Measurements from ENCODE around the gene CELSR1.

Gene CELSR1

GRCh38 chr22:46465793-46466192 is 71.6 kb downstream of the CELSR1 start (continued):
- TF ChIP-seq TSHZ2 (CRISPR knock-in tag; IDR thresholded peaks at IDR 0.05) (no peak), ESRRG (CRISPR knock-in tag; IDR thresholded peaks at IDR 0.05) (no peak), ZNF565 (CRISPR knock-in tag; conservative IDR thresholded peaks at IDR 0.05; ENCODE audit: low read depth) (no peak), TCF4 (CRISPR knock-in tag; IDR thresholded peaks at IDR 0.05; ENCODE audit: borderline replicate concordance) (no peak), ZNF70 (CRISPR knock-in tag; IDR thresholded peaks at IDR 0.05) (no peak)

GRCh38 chr22:46465345-46465720 is 72.1 kb downstream of the CELSR1 start:
- TF ChIP-seq ZNF70 (CRISPR knock-in tag; IDR thresholded peaks at IDR 0.05) (no peak), BACH2 (CRISPR knock-in tag; IDR thresholded peaks at IDR 0.05; ENCODE audit: borderline replicate concordance) (no peak), ESRRG (CRISPR knock-in tag; IDR thresholded peaks at IDR 0.05) (no peak), GLIS3 (CRISPR knock-in tag; IDR thresholded peaks at IDR 0.05) (no peak), ZC3H10 (CRISPR knock-in tag; IDR thresholded peaks at IDR 0.05) (no peak), OSR1 (CRISPR knock-in tag; IDR thresholded peaks at IDR 0.05) (no peak), ARNTL (CRISPR knock-in tag; IDR thresholded peaks at IDR 0.05; ENCODE audit: borderline replicate concordance, low read depth) (no peak), CREB5 (CRISPR knock-in tag; IDR thresholded peaks at IDR 0.05; ENCODE audit: low read depth) (no peak), ISL1 (CRISPR knock-in tag; IDR thresholded peaks at IDR 0.05) (no peak)
- ATAC-seq = no peak

GRCh38 chr22:46464701-46465344 is 72.6 kb downstream of the CELSR1 start:
- TF ChIP-seq TOX (CRISPR knock-in tag; IDR thresholded peaks at IDR 0.05; ENCODE audit: borderline replicate concordance) = no peak
- no peak for TF ChIP-seq ZNF70 (CRISPR knock-in tag; IDR thresholded peaks at IDR 0.05)
- TF ChIP-seq ISL1 (CRISPR knock-in tag; IDR thresholded peaks at IDR 0.05) = no peak
- no peak for TF ChIP-seq GLIS3 (CRISPR knock-in tag; IDR thresholded peaks at IDR 0.05)
- TF ChIP-seq CREB5 (CRISPR knock-in tag; IDR thresholded peaks at IDR 0.05; ENCODE audit: low read depth) = no peak
- TF ChIP-seq POU6F1 (CRISPR knock-in tag; IDR thresholded peaks at IDR 0.05; ENCODE audit: borderline replicate concordance, low read depth) = no peak
- no peak for ATAC-seq

- ATAC-seq = no peak
Observed at GRCh38 chr22:46464296-46464695, 73.1 kb downstream of the CELSR1 start.

More at GRCh38 chr22:46464296-46464695, 73.1 kb downstream of the CELSR1 start:
- TF ChIP-seq GLIS3 (CRISPR knock-in tag; IDR thresholded peaks at IDR 0.05) (no peak), CSRNP3 (CRISPR knock-in tag; IDR thresholded peaks at IDR 0.05) (no peak), ZNF70 (CRISPR knock-in tag; IDR thresholded peaks at IDR 0.05) (no peak), ZFP30 (CRISPR knock-in tag; IDR thresholded peaks at IDR 0.05) (no peak), ARNTL (CRISPR knock-in tag; IDR thresholded peaks at IDR 0.05; ENCODE audit: borderline replicate concordance, low read depth) (no peak), BACH2 (CRISPR knock-in tag; IDR thresholded peaks at IDR 0.05; ENCODE audit: borderline replicate concordance) (no peak), ESRRG (CRISPR knock-in tag; IDR thresholded peaks at IDR 0.05) (no peak), SNAI2 (CRISPR knock-in tag; IDR thresholded peaks at IDR 0.05) (no peak), POU6F1 (CRISPR knock-in tag; IDR thresholded peaks at IDR 0.05; ENCODE audit: borderline replicate concordance, low read depth) (no peak), CREB5 (CRISPR knock-in tag; IDR thresholded peaks at IDR 0.05; ENCODE audit: low read depth) (no peak), RARB (CRISPR knock-in tag; IDR thresholded peaks at IDR 0.05) (no peak), ZC3H10 (CRISPR knock-in tag; IDR thresholded peaks at IDR 0.05) (no peak), ZFP3 (CRISPR knock-in tag; IDR thresholded peaks at IDR 0.05) (no peak), OSR1 (CRISPR knock-in tag; IDR thresholded peaks at IDR 0.05) (no peak)
